Inflammatory macrophage treated with lipopolysaccharide for 1 hour (primary cell): Measurements from ENCODE around the gene GEN1.

Experiments
- DNase-seq, 2 donors: peaks; one replicate each; pipeline ENCODE4 v3.0.0-alpha.2; 2020 to 2022

Gene GEN1

DNA sequence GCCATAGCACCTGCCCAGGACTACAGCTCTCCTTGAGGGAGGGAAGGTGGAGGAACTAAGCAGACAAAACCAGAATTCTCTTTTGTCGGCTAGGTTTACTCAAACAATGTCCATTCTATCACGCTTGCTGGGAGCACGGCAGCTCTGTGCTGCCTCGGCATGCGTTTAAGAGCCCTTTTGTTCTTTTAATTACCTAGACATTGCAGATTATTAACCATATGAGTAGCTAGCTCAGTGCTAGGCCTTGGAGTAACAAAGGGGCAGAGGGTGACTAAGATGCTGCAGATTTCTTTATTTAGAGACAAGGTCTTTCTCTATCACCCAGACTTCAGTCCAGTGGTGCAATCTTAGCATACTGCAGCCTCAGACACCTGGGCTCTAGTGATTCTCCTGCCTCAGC lies 73.4 kb downstream of the GEN1 start:
- DNase-seq: no peak

DNA sequence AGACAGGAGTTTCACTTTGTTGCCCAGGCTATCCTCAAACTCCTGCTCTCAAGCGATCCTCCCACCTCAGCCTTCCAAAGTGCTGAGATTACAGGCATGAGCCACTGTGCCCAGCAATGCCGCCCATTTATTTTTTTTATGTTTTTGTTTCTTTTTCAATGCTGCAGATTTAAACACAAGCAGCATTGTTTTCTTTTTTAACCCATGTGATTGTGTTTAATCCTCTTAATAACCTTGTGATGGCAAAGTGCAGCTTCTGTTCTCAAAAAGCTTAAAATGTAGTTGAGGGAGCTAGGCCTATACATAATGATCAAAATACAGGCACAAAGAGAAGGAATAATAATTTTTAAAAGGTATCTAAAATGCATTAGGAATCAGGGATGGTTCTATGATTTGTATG lies 73.8 kb downstream of the GEN1 start:
- no peak for DNase-seq

DNA sequence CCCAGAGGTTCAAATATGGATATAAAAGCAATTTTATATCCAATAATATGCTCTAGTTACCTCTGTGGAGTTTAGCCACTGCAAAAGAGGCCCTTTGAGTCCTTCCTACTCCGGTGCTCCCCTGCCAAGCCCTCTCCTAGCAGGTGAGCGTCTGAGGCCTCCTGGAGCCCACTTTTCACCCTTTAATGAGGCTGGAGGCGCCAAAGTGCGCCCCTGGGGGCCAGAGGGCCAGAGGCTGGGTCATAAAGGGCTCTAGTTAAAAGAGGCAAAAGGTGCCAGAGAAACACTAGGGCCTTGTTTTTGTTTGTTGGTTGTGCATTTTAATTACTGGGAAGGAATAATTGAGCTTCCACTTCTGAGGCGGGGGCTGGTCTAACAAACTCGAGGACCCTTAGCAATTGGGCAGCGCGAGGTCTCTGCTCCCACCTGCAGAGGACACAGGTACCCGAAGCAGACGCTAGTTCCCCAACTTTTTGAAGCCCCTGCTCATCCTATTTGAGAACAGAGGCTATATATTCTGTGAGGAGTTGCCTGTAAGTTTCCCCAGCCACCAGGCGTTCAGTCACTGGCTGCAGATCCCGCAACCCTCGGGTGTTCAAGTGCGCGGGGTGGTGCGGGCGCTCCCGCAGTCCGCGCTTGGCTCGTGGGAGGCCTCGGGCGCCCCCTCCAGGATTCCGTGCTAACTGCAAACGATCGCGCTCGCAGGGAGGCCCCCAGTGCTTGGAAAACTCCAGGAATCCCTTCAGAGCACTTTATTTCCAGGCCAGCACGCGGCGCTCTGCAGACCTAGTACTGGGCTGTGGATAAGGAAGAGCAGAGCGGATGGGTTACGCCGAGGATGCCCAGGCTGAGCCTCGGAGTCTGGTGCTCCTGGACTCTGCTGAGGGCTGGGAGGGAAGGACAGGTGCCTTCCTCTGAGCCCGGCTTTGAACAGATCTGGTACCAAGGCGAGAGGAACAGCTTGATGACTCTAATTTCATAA lies 76.4 kb downstream of the GEN1 start:
- peak; percentile 72 to 90 for DNase-seq

DNA sequence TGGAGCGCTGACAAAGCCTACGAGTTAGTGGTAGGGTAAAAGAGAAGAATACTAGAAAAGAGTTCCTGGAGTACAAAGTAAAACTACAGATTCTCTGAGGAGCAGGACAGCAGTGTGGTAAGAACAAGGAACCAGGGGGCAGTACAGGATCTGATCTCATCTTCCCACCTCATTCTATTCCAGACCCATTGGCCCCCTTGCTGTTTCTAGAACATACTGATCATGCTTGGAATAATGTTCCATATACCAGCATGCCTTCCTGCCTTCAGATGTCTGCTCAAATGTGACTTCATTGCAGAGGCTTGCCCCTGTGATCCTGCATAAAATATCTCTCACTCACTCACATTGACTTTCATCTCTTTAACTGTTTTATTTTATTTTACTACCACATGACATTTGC lies 81.6 kb downstream of the GEN1 start:
- DNase-seq: no peak
